ENCODE measurements around the gene TAS1R3. TPM values are rescaled to one million over a fixed set of nuclear protein-coding genes. Genes with fewer than 3 reads are reported as not detected.

The TAS1R3 gene
- total and polyA plus RNA-seq, 10 of the 15 experiments (the other 5 are each of a cell fraction or from before 2014, with no cell fraction given): 0.04 to 0.51 (median 0.08) TPM; not detected in 3

DNA sequence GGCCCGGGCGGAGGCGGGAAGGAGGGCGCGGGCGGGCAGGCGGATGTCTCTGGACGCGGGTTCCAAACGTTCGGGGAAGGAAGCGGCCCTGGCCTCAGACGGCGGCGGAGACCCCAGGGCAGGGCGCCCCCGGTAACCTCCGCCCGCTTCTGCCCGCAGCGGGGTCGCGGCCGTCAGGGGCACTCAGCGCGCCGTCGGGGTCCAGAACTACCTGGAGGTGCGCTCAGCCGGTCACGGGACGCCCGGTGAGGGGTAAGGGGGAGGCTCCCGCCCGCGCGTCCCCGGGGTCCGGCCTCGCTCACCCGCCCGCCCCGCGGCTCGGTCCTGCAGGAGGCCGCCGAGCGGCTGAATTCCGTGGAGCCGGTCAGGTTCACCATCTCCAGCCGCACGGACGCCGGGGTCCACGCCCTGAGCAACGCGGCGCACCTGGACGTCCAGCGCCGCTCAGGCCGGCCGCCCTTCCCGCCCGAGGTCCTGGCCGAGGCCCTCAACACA, 22.3 kb upstream of the TAS1R3 start:
- no peak for DNase-seq (ENCODE audit: low read depth, low spot score)
- Histone ChIP-seq H3K4me2 (ENCODE audit: control insufficient read depth, insufficient read depth) (peak overlapping the region; percentile 86), H3K27me3 (replicated peaks in 1 of 2; ENCODE audit: control insufficient read depth in 2 of 2, insufficient read depth in 2 of 2, low read length in 1 of 2) (no peaks in the 10 kb centered on the region), H3K4me3 (peak overlapping the region; percentile 83), H3K79me2 (ENCODE audit: control insufficient read depth, insufficient read depth, low read length) (peaks cover 26% of the 10 kb centered on the region), H3K36me3 (ENCODE audit: control insufficient read depth in 2 of 2, insufficient read depth in 2 of 2, low read length in 1 of 2) (peaks cover 3 to 21% of the 10 kb centered on the region in 2 experiments; a peak in 3 of 4 replicates), H2AFZ (ENCODE audit: control insufficient read depth, low read depth, low read length) (peak overlapping the region; percentile 79), H3K9me3 (replicated peaks; ENCODE audit: control insufficient read depth, insufficient read depth, low read length) (no peaks in the 10 kb centered on the region), H3K9ac (ENCODE audit: control insufficient read depth, insufficient read depth, low read length) (peak overlapping the region; percentile 77), H4K20me1 (ENCODE audit: control insufficient read depth, insufficient read depth) (no peaks in the 10 kb centered on the region), H3K27ac (ENCODE audit: control insufficient read depth, insufficient read depth) (peak overlapping the region; percentile 58), H3K4me1 (ENCODE audit: control insufficient read depth, insufficient read depth, low read length) (peaks cover 27% of the 10 kb centered on the region)
- ATAC-seq: peak; percentile 1; the same call in 2 of the 3 replicates
- RAD21 ChIA-PET (ENCODE audit: unreplicated experiment): no interaction called here
- intact Hi-C loops (cut with micrococcal nuclease; ENCODE audit: unreplicated experiment): loop anchor here (2.0 to 5.0 kb wide), 2 partner anchors 66 to 192 kb away; partner anchors contain the start of genes AURKAIP1 and C1orf159
- WGBS (ENCODE audit: insufficient coverage, insufficient replicate concordance, low lambda C conversion rate, missing lambda C conversion rate): 2% methylated on average over 43 of the region's 66 CpGs
- CTCF ChIA-PET: interaction anchor here (1.4 kb wide), 1 partner anchor 63 kb away, joined by 5 read pairs; no protein-coding TSS in a partner anchor
- SMC1A ChIA-PET (ENCODE audit: uncharacterized antibody, unreplicated experiment): no interaction called here
- TF ChIP-seq ATF7 (IDR thresholded peaks at IDR 0.05; ENCODE audit: low read depth) (no peak), MEF2B (IDR thresholded peaks at IDR 0.05; ENCODE audit: partially characterized antibody, poor library complexity, severe bottlenecking) (no peak), IKZF1 (conservative IDR thresholded peaks at IDR 0.05) (peak; percentile 52), NR2F1 (conservative IDR thresholded peaks at IDR 0.05) (peak; percentile 17; the same call in 1 of the 2 replicates), BHLHE40 (IDR thresholded peaks at IDR 0.05; ENCODE audit: borderline replicate concordance in 1 of 2, low read depth in 2 of 2, low read length in 1 of 2) (peak in 1 of 2 experiments; percentile 82; a peak in 2 of 4 replicates), GATAD2B (conservative IDR thresholded peaks at IDR 0.05; ENCODE audit: low read depth) (peak; percentile 20), RB1 (IDR thresholded peaks at IDR 0.05; ENCODE audit: borderline replicate concordance) (peak; percentile 33; the same call in 1 of the 2 replicates), LARP7 (IDR thresholded peaks at IDR 0.05) (0 out of 2 replicates have a peak, but pooled peaks have one; percentile 25)
- TF ChIP-seq, protein P1, sequence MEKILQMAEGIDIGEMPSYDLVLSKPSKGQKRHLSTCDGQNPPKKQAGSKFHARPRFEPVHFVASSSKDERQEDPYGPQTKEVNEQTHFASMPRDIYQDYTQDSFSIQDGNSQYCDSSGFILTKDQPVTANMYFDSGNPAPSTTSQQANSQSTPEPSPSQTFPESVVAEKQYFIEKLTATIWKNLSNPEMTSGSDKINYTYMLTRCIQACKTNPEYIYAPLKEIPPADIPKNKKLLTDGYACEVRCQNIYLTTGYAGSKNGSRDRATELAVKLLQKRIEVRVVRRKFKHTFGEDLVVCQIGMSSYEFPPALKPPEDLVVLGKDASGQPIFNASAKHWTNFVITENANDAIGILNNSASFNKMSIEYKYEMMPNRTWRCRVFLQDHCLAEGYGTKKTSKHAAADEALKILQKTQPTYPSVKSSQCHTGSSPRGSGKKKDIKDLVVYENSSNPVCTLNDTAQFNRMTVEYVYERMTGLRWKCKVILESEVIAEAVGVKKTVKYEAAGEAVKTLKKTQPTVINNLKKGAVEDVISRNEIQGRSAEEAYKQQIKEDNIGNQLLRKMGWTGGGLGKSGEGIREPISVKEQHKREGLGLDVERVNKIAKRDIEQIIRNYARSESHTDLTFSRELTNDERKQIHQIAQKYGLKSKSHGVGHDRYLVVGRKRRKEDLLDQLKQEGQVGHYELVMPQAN (conservative IDR thresholded peaks at IDR 0.05): peak; percentile 78; the same call in 1 of the 2 replicates
- POLR2A ChIA-PET: no interaction called here
- BruUV-seq (replicated peaks): TSS peak; percentile 70
- no peak for FAIRE-seq
- in situ Hi-C loops (cut with MboI): no loop called here

Data from GM12878 (cell line).